Measurements from ENCODE around the gene CTSK. TPM values are rescaled to one million over a fixed set of nuclear protein-coding genes. Genes with fewer than 3 reads are reported as not detected.
A peak's percentile ranks its signal among the peaks of the same experiment; 100 is the strongest.

CTSK gene
- polyA plus RNA-seq, 3 donors: 2.1 to 17.8 (median 2.4) TPM

DNA sequence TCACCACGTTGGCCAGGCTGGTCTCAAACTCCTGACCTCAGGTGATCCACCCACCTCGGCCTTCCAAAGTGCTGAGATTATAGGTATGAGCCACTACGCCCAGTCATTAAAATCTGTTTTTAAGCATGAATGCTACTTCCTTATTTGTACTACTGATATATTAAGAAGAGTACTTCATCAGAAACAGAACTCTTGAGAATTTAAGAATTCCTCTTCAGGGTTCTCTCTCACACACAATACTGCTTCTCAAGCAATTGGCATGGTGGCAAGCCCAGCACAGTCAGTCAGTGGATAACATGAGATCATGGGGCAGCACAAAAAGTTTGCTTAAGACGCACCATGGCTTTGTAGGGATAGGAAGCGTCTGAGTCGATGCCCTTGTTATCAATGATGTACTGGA, 56.6 kb downstream of the CTSK start:
- H3K9me3 Mint-ChIP-seq: peaks cover 0 to 2% (median 0%) of the 10 kb centered on the region in 7 donors
- 100% methylated on average over 3 of the region's 6 CpGs for WGBS (ENCODE audit: insufficient coverage)
- Histone ChIP-seq H3K9ac (ENCODE audit: insufficient read depth, low read length, poor library complexity, severe bottlenecking) (no peak overlapping the region), H3K4me2 (replicated peaks; ENCODE audit: extremely low read depth, low read length, poor library complexity, severe bottlenecking) (no peak overlapping the region), H2AFZ (ENCODE audit: insufficient read depth, low read depth, low read length, poor library complexity, severe bottlenecking) (no peak overlapping the region), H3K36me3 (replicated peaks in 1 of 2; ENCODE audit: control insufficient read depth in 1 of 2, insufficient read depth in 2 of 2, low read length in 2 of 2) (peaks cover 98 to 100% of the 10 kb centered on the region in 2 donors), H3K27ac (ENCODE audit: low read depth in 1 of 2, low read length in 2 of 2) (peak overlapping the region in 1 of 2 donors; percentile 54), H3K9me3 (replicated peaks in 1 of 2; ENCODE audit: control insufficient read depth in 1 of 2, insufficient read depth in 1 of 2, low read length in 2 of 2) (no peaks in the 10 kb centered on the region), H3K27me3 (ENCODE audit: control insufficient read depth in 2 of 2, insufficient read depth in 2 of 2, low read length in 2 of 2) (no peaks in the 10 kb centered on the region), H4K20me1 (ENCODE audit: insufficient read depth, low read length) (peaks cover 99% of the 10 kb centered on the region), H3K4me1 (ENCODE audit: control insufficient read depth in 1 of 2, insufficient read depth in 2 of 2, low read length in 2 of 2) (peaks cover 5 to 12% of the 10 kb centered on the region in 2 donors), H3K79me2 (ENCODE audit: insufficient read depth, low read length) (peaks cover 97% of the 10 kb centered on the region), H3K4me3 (replicated peaks in 1 of 3; ENCODE audit: low read depth in 2 of 3, low read length in 3 of 3) (no peak overlapping the region)
- no peak overlapping the region for H3K4me3 Mint-ChIP-seq
- no peak for DNase-seq
- H3K27me3 Mint-ChIP-seq (ENCODE audit: low read depth in 3 of 3): peaks cover 0 to 1% (median 0%) of the 10 kb centered on the region in 3 donors
- H3K36me3 Mint-ChIP-seq: peaks cover 59 to 74% of the 10 kb centered on the region in 2 donors
- peak overlapping the region in 5 of 7 donors; percentile 21 to 81 (median 35) for H3K27ac Mint-ChIP-seq
- intact Hi-C loops (cut with micrococcal nuclease): loop anchor here (10.0 kb wide), 2 partner anchors 193 to 407 kb away; no protein-coding TSS in a partner anchor
- TF ChIP-seq, protein P1, sequence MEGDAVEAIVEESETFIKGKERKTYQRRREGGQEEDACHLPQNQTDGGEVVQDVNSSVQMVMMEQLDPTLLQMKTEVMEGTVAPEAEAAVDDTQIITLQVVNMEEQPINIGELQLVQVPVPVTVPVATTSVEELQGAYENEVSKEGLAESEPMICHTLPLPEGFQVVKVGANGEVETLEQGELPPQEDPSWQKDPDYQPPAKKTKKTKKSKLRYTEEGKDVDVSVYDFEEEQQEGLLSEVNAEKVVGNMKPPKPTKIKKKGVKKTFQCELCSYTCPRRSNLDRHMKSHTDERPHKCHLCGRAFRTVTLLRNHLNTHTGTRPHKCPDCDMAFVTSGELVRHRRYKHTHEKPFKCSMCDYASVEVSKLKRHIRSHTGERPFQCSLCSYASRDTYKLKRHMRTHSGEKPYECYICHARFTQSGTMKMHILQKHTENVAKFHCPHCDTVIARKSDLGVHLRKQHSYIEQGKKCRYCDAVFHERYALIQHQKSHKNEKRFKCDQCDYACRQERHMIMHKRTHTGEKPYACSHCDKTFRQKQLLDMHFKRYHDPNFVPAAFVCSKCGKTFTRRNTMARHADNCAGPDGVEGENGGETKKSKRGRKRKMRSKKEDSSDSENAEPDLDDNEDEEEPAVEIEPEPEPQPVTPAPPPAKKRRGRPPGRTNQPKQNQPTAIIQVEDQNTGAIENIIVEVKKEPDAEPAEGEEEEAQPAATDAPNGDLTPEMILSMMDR (IDR thresholded peaks at IDR 0.05): no peak
- H3K4me1 Mint-ChIP-seq: peaks cover 15% of the 10 kb centered on the region

- no peak for DNase-seq
- Mint-ChIP-seq H3K9me3 (peaks cover 0 to 2% (median 0%) of the 10 kb centered on the region in 7 donors), H3K27ac (peak overlapping the region in 5 of 7 donors; percentile 25 to 78 (median 68)), H3K4me1 (peaks cover 15% of the 10 kb centered on the region), H3K36me3 (peaks cover 43 to 62% of the 10 kb centered on the region in 2 donors), H3K4me3 (no peak overlapping the region), H3K27me3 (ENCODE audit: low read depth in 3 of 3) (peaks cover 0 to 1% (median 0%) of the 10 kb centered on the region in 3 donors)
- no peak overlapping the region for H2AFZ ChIP-seq (ENCODE audit: insufficient read depth, low read depth, low read length, poor library complexity, severe bottlenecking)
- H3K79me2 ChIP-seq (ENCODE audit: insufficient read depth, low read length): peaks cover 82% of the 10 kb centered on the region
- peak overlapping the region in 1 of 2 donors; percentile 44 for H3K27ac ChIP-seq (ENCODE audit: low read depth in 1 of 2, low read length in 2 of 2)
- TF ChIP-seq, protein P1 (IDR thresholded peaks at IDR 0.05): no peak
- WGBS (ENCODE audit: insufficient coverage): 88% methylated on average over 4 of the region's 8 CpGs
- H3K27me3 ChIP-seq (ENCODE audit: control insufficient read depth in 2 of 2, insufficient read depth in 2 of 2, low read length in 2 of 2): no peaks in the 10 kb centered on the region
- intact Hi-C loops (cut with micrococcal nuclease): loop anchor here (10.0 kb wide), 2 partner anchors 195 to 405 kb away; no protein-coding TSS in a partner anchor
- H3K36me3 ChIP-seq (replicated peaks in 1 of 2; ENCODE audit: control insufficient read depth in 1 of 2, insufficient read depth in 2 of 2, low read length in 2 of 2): peaks cover 98 to 100% of the 10 kb centered on the region in 2 donors
- H3K4me2 ChIP-seq (replicated peaks; ENCODE audit: extremely low read depth, low read length, poor library complexity, severe bottlenecking): no peak overlapping the region
- H4K20me1 ChIP-seq (ENCODE audit: insufficient read depth, low read length): peaks cover 99% of the 10 kb centered on the region
- H3K4me1 ChIP-seq (ENCODE audit: control insufficient read depth in 1 of 2, insufficient read depth in 2 of 2, low read length in 2 of 2): peaks cover 5 to 12% of the 10 kb centered on the region in 2 donors
- H3K4me3 ChIP-seq (replicated peaks in 1 of 3; ENCODE audit: low read depth in 2 of 3, low read length in 3 of 3): no peak overlapping the region
- H3K9ac ChIP-seq (ENCODE audit: insufficient read depth, low read length, poor library complexity, severe bottlenecking): no peak overlapping the region
- H3K9me3 ChIP-seq (replicated peaks in 1 of 2; ENCODE audit: control insufficient read depth in 1 of 2, insufficient read depth in 1 of 2, low read length in 2 of 2): no peaks in the 10 kb centered on the region
Measured at GRCh38 chr1:150749720-150750311, 58.2 kb downstream of the CTSK start.
